Activated naive CD8-positive, alpha-beta T cell treated with anti-CD3 and anti-CD28 coated beads for 36 hours (primary cell): Measurements from ENCODE around the gene UCK2. TPM values are rescaled to one million over a fixed set of nuclear protein-coding genes. Genes with fewer than 3 reads are reported as not detected.

Experiments
- DNase-seq: peaks from one replicate; pipeline ENCODE4 v3.0.0; 2021
- H3K27ac Mint-ChIP-seq: one replicate; pipeline ENCODE4 v1.8.0; 2022; ENCODE audit warnings: mild to moderate bottlenecking, moderate library complexity, mixed read lengths
- H3K27me3 Mint-ChIP-seq: one replicate; pipeline ENCODE4 v1.8.0; 2022; ENCODE audit warnings: mild to moderate bottlenecking, mixed read lengths
- H3K36me3 Mint-ChIP-seq: one replicate; pipeline ENCODE4 v1.8.0; 2021; ENCODE audit warnings: mild to moderate bottlenecking, mixed read lengths
- H3K4me1 Mint-ChIP-seq: one replicate; pipeline ENCODE4 v1.8.0; 2021; ENCODE audit warnings: mixed read lengths
- H3K4me3 Mint-ChIP-seq: one replicate; pipeline ENCODE4 v1.8.0; 2022; ENCODE audit warnings: mild to moderate bottlenecking, moderate library complexity, mixed read lengths
- H3K9me3 Mint-ChIP-seq: one replicate; pipeline ENCODE4 v1.8.0; 2022; ENCODE audit warnings: mixed read lengths
- total RNA-seq, 2 experiments: library from RNA; stranded (reverse); gene quantifications; one replicate each; pipeline ENCODE4 v1.2.3, GENCODE V29; 2021

Gene UCK2
- total RNA-seq, 2 experiments from 2014 or later, result 88.6 to 92.2 TPM

DNA sequence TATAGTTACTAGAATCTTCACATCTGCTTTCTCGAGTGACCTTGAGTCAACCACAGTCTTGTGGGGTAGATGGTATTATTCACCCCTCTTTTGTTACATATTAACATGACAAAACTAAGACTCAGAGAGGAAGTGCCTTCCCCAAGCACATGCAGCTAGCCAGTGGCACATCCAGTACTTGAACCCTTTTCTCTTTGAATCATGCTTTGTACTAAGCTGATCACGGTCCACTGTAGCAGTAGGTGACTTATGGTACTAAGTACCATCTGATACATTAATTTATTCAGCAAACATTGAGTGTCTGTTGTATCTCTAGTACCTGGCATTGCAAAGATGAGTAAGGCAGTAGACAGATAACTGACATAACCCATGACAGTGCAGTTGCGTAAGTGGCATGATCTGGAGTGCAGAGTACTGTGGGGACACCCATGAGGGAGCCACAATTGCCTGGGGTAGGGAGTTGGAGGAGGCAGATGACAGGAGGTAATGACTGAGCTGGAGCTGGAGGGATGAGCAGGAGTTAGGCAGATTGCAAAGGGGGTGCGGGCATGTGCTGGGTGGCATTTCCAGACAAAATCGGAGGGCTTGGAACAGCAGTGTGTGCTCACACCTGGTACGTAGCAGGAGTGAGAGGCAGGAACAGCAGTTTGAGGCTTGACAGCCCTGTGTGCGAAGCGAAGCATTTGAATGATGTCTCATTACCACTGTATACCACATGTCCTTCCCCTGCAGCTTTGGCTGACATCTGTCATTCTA, 29.8 kb downstream of the UCK2 start:
- peaks cover 3% of the 10 kb centered on the region for H3K27me3 Mint-ChIP-seq
- no peaks in the 10 kb centered on the region for H3K9me3 Mint-ChIP-seq
- no peak overlapping the region for H3K4me3 Mint-ChIP-seq
- H3K36me3 Mint-ChIP-seq, result peaks cover 18% of the 10 kb centered on the region
- H3K4me1 Mint-ChIP-seq, result peaks cover 11% of the 10 kb centered on the region
- H3K27ac Mint-ChIP-seq, result no peak overlapping the region
- DNase-seq, result no peak

DNA sequence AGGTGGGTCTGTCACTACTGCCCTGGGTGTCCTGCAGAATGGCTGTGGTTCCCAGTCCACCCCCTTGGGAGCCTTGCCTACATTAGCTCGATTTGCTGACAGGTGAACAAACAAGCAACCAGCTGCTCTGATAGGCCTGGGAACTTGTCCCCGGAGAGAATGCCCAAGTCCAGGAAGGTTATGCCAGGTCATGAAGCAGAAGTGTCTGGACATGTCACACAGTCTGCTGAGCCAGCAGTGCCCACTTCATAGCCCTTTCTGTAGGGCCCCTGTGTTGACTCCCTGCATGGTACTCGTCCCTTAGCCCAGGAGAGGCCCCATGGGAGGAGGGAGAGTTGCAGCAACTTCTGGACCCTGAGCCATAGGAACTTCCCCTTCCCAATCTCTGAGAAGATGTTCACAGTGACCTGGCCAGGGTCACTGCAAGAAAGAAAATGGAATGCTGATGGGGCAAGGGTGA, 31.0 kb downstream of the UCK2 start:
- Mint-ChIP-seq H3K4me3 (no peak overlapping the region), H3K36me3 (peaks cover 17% of the 10 kb centered on the region), H3K4me1 (peaks cover 18% of the 10 kb centered on the region), H3K27ac (no peak overlapping the region), H3K9me3 (no peaks in the 10 kb centered on the region), H3K27me3 (peaks cover 4% of the 10 kb centered on the region)
- DNase-seq, result no peak

DNA sequence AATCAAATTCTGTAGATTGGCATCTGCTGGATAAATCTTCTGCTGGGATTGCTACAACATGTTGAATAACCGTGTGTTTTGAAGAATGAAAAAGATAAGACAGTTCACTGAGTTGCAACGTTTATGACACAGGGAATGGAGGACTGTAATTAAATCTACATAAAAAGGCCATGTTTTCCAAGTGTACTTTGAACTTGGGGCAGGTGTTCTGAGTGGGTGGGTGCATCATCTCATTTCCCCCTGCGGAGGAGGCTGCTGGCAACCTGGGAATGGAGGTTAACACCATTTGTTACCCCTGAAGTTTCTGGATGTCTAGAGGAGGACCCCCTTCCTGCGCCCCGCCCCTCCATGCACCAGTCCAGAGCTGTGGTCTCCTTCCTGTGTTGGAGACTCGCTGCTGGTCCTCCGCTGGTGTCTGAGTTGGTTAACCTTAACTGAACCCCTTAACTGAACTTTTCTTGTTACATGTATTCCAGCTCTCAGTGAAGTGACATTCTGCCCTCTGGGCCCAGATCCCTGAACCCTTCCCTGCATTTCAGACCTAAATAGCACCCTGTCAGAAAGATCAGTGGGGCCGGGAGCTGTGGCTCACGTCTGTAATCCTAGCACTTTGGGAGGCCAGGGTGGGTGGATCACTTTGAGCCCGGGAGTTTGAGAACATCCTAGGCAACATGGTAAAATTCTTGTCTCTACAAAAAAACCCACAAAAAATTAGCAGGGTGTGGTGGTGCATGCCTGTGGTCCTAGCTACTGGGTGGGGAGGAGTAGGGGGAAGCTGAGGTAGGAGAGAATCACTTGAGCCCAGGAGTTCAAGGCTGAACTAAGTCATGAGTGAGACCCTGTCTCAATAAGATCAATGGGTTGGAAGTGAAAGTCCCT, 31.8 kb downstream of the UCK2 start:
- H3K9me3 Mint-ChIP-seq, result no peaks in the 10 kb centered on the region
- H3K27me3 Mint-ChIP-seq, result peaks cover 4% of the 10 kb centered on the region
- H3K36me3 Mint-ChIP-seq, result peaks cover 17% of the 10 kb centered on the region
- peaks cover 14% of the 10 kb centered on the region for H3K4me1 Mint-ChIP-seq
- H3K4me3 Mint-ChIP-seq, result no peak overlapping the region
- no peak overlapping the region for H3K27ac Mint-ChIP-seq
- DNase-seq, result no peak

DNA sequence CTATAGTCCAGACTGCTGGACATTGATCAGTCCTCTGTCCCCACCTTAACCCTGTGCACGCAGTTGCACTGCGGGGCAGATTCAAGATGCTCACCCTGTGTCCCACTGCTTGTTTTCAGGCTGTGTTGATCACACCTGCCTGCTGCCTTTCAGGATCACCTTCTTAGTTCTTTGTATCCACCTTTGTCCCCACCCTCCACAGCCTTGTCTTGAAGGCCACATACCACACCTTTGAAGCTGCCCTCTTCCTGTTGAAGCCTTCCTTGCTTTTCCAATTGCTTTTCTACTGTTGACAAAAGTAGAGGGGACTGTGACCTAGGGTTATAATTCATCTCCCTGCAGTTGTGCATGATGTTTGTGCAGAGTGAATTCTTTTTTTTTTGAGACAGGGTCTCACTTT, 32.7 kb downstream of the UCK2 start:
- Mint-ChIP-seq H3K27ac (no peak overlapping the region), H3K4me3 (no peak overlapping the region), H3K27me3 (peaks cover 4% of the 10 kb centered on the region), H3K9me3 (no peaks in the 10 kb centered on the region), H3K36me3 (peaks cover 20% of the 10 kb centered on the region), H3K4me1 (peaks cover 14% of the 10 kb centered on the region)
- DNase-seq, result no peak

DNA sequence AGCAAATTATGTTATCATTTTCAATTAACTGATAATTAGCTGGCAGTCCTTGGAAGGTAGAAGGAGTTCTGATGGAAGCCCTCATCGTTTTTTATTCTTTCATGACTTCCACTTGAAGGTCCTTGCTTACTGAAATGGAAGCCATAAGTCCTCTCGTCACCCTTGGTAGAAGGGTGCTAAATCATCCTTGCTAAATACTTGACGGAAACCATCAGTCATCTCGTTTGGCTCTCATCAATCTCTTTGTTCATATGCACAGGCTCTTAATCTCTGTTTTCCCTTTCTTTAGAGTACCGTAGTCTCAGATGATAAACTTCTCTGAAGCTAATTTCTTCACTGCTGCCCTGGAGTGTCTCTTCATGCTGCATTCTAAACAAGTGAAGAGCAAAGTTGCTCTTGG, 34.5 kb downstream of the UCK2 start:
- no peak overlapping the region for H3K4me3 Mint-ChIP-seq
- H3K4me1 Mint-ChIP-seq, result peaks cover 14% of the 10 kb centered on the region
- H3K27me3 Mint-ChIP-seq, result peaks cover 4% of the 10 kb centered on the region
- H3K36me3 Mint-ChIP-seq, result peaks cover 25% of the 10 kb centered on the region
- no peak overlapping the region for H3K27ac Mint-ChIP-seq
- no peaks in the 10 kb centered on the region for H3K9me3 Mint-ChIP-seq
- no peak for DNase-seq

DNA sequence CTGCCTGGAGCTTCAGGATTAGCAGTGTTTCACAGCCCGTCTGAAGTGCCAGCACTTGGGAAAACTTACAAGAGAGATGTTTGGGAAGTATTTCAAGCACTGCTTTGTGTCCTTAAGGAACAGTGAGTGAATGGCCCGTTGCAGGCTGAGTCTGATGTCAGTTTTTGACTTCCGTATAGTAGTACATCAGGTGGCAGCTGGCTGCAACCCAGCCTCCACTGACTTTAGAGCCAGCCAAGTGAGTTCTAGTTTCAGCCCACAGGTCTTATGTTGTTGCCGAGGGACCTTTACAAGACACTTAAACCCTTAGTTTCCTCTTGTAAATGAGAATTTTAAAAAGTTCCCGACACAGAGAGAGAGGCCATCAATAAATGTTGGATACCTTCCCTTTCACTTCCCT, 35.0 kb downstream of the UCK2 start:
- peaks cover 14% of the 10 kb centered on the region for H3K4me1 Mint-ChIP-seq
- no peak overlapping the region for H3K4me3 Mint-ChIP-seq
- no peak overlapping the region for H3K27ac Mint-ChIP-seq
- no peaks in the 10 kb centered on the region for H3K9me3 Mint-ChIP-seq
- DNase-seq, result no peak
- peaks cover 4% of the 10 kb centered on the region for H3K27me3 Mint-ChIP-seq
- peaks cover 25% of the 10 kb centered on the region for H3K36me3 Mint-ChIP-seq

DNA sequence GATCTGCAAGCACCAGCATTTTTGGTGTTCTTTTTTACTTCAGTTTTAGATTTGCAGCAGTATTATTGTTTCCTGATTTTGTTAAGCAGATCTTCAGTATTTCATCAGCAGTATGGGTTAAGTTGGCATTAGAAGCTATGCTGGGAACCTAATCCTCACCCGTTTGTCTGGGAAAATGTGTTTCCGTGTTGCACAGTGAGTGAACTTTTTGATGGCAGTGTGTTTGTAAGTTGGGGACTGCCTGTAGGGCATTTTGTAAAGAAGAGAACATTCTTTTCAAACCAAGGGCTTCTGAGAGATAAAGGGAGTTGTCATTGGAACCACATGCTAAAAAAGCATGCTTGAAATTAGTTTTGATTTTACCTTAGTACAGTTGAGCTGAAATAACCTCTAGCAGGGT, 35.9 kb downstream of the UCK2 start:
- Mint-ChIP-seq H3K4me3 (no peak overlapping the region), H3K9me3 (no peaks in the 10 kb centered on the region), H3K36me3 (peaks cover 28% of the 10 kb centered on the region), H3K27ac (no peak overlapping the region), H3K27me3 (peaks cover 4% of the 10 kb centered on the region), H3K4me1 (peaks cover 17% of the 10 kb centered on the region)
- no peak for DNase-seq

DNA sequence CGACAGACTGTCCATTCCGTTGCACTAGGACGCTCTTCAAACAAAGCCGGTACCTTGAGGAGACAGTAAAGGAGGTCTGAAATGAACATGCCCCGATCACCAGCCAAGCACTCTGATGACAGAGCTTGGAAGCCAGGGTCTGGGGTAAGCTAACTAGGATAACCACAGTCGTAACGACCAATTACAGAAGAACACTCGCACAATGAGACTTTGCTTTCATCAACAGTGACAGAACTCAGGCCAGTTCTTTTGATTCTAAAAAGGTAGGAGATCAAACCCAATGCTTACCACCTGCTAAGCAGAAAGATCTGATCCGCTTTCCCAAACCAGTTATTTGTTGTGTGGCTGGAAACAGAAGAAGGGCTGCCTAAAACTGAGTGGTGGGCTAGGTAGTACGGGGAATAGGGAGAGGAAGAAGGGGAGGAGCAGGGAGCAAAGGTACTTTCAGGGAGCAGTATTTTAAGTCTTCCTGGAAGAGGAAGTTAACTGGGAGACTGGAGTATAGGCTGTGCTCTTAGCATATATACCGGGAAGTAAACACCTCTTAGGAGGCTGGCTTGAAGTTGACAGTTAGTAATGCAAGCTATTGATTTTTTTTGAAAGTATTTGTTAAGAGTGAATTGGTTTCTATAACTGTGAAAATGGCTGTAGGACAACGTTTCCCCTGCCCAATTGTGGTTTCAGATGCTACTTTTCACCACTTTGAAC, 38.4 kb downstream of the UCK2 start:
- Mint-ChIP-seq H3K4me1 (peaks cover 23% of the 10 kb centered on the region), H3K27ac (no peak overlapping the region), H3K27me3 (peaks cover 4% of the 10 kb centered on the region), H3K36me3 (peaks cover 22% of the 10 kb centered on the region), H3K9me3 (no peaks in the 10 kb centered on the region), H3K4me3 (no peak overlapping the region)
- no peak for DNase-seq

DNA sequence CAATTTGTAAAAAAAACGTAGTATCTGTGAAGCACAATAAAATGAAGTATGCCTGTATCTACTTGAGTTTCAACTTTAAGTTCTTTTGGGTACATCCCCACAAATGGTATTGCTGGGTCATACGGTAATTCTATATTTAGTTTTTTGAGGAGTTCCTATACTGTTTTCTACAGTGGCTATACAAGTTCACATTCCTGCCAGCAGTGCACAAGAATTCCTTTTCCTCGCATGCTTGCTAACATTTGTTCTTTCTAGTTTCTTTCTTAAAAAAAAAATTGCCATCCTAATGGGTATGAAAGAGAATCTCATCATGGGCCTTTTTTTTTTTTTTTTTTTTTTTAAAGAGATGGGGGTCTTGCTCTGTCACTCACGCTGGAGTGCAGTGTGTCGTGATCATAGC, 41.9 kb downstream of the UCK2 start:
- Mint-ChIP-seq H3K4me1 (peaks cover 24% of the 10 kb centered on the region), H3K9me3 (no peaks in the 10 kb centered on the region), H3K27ac (no peak overlapping the region), H3K36me3 (peaks cover 21% of the 10 kb centered on the region), H3K4me3 (no peak overlapping the region), H3K27me3 (peaks cover 7% of the 10 kb centered on the region)
- no peak for DNase-seq

DNA sequence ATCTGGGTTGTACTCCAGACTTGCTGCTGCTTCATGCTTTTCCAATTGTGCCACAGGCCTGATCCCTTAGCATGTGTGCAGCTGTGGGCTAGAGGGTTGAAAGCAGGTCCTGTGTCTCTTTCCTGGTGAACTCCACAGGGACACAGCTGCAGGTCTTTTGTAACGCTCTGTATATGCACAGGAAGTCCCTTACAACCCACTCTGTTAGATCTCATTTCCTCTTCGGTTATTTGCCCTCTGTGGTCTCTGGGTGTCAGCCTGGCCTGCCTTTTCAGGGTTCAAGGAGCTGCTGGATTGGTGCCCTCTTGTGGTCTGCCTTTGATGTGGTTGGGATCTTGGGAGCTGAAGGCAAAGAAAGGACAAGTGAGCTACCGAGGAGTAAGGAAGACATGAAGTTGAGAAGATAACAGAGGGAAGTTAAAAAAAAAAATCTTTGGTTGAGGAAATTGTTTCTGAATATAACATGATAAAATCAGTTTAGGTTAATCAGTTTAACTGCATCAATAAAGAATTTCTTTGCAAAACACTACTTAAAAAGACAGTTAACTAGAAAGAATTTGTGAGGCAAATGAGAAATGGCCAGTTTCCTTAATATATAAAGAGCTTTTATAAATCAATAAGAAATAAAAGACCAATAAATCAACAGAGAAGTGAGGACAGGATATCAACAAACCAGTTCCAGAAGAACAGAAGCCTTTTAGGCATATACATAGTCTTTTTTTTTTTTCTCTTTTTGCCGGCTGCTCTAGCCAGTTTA, 44.1 kb downstream of the UCK2 start:
- H3K4me1 Mint-ChIP-seq, result peaks cover 43% of the 10 kb centered on the region
- peak overlapping the region; percentile 33 for H3K4me3 Mint-ChIP-seq
- peaks cover 7% of the 10 kb centered on the region for H3K27me3 Mint-ChIP-seq
- peaks cover 18% of the 10 kb centered on the region for H3K36me3 Mint-ChIP-seq
- peak; percentile 46 for DNase-seq
- H3K9me3 Mint-ChIP-seq, result no peaks in the 10 kb centered on the region
- H3K27ac Mint-ChIP-seq, result peak overlapping the region; percentile 74

DNA sequence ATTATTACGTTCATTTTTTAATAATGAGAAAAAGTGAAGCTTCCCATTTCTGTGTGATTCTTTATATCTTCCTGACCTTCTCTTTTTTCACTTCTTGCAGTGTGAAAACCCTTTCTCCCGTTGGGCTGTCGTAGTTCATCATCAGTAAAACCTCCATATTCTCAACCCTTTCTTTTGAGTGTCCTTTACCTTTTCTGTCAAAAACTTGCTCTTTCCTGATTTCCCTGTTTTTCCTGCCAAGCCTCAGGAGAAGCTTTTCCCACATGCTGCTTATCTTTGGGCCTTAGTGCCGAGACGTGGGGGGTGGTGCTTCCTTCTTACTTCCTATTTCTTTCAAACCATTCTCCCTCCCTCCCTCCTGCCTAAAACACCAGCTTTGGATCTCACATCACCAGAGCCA, 46.1 kb downstream of the UCK2 start:
- Mint-ChIP-seq H3K4me3 (no peak overlapping the region), H3K27ac (no peak overlapping the region), H3K9me3 (no peaks in the 10 kb centered on the region), H3K4me1 (peaks cover 46% of the 10 kb centered on the region), H3K36me3 (peaks cover 35% of the 10 kb centered on the region), H3K27me3 (peaks cover 15% of the 10 kb centered on the region)
- DNase-seq, result no peak

DNA sequence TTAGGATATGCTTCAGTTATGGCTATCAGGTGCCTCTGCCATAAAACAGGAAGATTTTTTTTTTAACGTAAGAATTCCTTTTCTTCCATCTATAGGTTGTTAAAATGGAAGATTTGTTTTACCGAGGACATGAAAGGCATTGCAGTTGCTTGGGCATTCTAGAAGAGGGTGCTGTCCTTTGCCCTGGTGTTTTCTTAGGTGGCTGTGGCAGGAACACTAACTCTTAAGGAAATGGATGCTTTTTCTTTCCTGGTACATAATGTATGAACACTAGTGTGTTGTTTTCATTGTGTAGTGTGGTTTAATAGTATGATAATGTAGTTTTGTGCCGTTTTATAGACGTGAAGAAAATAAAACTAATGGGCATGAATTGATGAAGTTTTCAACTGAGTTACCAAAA, 47.2 kb downstream of the UCK2 start:
- Mint-ChIP-seq H3K27ac (no peak overlapping the region), H3K27me3 (peaks cover 15% of the 10 kb centered on the region), H3K4me1 (peaks cover 49% of the 10 kb centered on the region), H3K9me3 (no peaks in the 10 kb centered on the region), H3K4me3 (no peak overlapping the region), H3K36me3 (peaks cover 40% of the 10 kb centered on the region)
- DNase-seq, result no peak

DNA sequence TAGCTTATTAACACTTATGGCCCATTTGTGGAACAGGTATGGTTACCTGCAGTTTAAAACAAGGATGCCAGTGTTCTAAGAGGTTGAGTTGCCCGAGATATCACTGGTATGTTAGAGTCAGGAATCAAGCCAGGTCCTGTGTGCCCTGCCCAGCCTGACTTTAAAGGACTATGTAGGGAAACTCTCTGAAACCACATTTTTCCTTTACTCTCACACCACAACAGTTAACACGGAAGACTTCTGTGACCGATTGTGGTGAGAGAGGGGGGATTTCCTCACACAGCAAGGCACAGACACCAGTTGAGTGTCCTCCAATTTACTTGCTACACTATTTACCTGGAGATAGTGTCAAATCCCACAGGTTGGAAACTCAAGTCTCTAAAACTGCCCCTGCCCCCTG, 47.8 kb downstream of the UCK2 start:
- Mint-ChIP-seq H3K4me3 (peak overlapping the region; percentile 25), H3K4me1 (peaks cover 52% of the 10 kb centered on the region), H3K27ac (no peak overlapping the region), H3K36me3 (peaks cover 42% of the 10 kb centered on the region), H3K27me3 (peaks cover 15% of the 10 kb centered on the region), H3K9me3 (no peaks in the 10 kb centered on the region)
- DNase-seq, result peak; percentile 43

DNA sequence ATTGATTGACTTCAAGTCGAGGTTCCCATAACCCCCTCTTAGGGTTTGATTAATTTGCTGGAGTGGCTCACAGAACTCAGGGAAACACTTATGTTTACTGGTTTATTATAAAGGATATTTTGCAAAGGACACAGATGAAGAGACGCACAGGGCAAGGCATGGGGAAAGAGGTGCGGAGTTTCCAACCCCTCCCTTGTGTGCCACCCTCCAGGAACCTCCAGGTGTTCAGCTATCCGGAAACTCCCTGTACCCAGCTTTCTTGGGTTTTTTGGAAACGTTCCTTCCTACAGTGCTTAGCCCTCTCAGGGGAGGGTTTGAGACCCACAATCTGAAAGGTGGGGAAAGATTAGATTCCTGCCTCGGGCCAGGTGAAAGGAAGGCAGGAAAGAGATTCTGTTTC, 48.2 kb downstream of the UCK2 start:
- DNase-seq, result no peak
- peaks cover 15% of the 10 kb centered on the region for H3K27me3 Mint-ChIP-seq
- peaks cover 42% of the 10 kb centered on the region for H3K36me3 Mint-ChIP-seq
- H3K4me3 Mint-ChIP-seq, result peak overlapping the region; percentile 25
- H3K9me3 Mint-ChIP-seq, result no peaks in the 10 kb centered on the region
- H3K27ac Mint-ChIP-seq, result no peak overlapping the region
- peaks cover 52% of the 10 kb centered on the region for H3K4me1 Mint-ChIP-seq
